IPS-NIHi11 (cell line): ENCODE results near the gene SLC37A4.
"Not testable (repeated sequence)": the region's sequence is repeated elsewhere in the genome, so short reads cannot be mapped to it uniquely, and the experiment has no call there.

ENCODE experiments used
- DNase-seq: peaks from one replicate; pipeline ENCODE4 v3.0.0; 2012; ENCODE audit warnings: mixed read lengths, low spot score

The SLC37A4 gene

GRCh38 chr11:119017377-119017776 lies 13.3 kb downstream of the SLC37A4 start:
- not testable (repeated sequence) for DNase-seq

DNA sequence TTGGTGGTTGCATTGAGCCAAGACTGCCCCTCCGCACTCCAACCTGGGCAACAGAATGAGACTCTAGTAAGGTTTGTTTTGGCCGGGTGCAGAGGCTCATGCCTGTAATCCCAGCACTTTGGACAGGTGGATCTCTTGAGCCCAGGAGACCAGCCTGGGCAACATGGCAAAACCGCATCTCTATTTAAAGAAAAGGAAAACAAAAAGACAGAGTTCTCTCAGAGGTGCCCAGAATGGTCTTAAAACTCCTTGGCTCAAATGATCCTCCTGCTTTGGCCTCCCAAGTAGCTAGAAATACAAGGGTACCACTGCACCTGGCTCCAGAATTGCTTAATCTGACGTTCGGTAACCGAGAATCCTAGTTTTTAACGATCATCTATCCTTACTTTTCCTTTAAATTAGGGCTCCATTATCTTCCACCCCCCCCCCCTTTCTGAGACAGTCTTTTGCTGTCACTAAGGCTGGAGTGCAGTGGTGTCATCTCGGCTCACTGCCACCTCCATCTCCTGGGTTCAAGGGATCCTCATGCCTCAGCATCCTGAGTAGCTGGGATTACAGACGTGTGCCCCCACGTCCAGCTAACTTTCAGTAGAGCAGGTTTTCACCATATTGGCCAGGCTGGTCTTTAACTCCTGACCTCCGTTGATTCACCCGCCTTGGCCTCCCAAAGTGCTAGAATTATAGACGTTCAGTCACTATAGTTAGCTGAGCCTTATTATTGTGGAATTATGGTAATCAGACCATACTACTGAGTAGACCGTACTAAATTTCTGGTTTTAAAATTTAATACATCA lies 14.3 kb downstream of the SLC37A4 start:
- DNase-seq, result no peak

DNA sequence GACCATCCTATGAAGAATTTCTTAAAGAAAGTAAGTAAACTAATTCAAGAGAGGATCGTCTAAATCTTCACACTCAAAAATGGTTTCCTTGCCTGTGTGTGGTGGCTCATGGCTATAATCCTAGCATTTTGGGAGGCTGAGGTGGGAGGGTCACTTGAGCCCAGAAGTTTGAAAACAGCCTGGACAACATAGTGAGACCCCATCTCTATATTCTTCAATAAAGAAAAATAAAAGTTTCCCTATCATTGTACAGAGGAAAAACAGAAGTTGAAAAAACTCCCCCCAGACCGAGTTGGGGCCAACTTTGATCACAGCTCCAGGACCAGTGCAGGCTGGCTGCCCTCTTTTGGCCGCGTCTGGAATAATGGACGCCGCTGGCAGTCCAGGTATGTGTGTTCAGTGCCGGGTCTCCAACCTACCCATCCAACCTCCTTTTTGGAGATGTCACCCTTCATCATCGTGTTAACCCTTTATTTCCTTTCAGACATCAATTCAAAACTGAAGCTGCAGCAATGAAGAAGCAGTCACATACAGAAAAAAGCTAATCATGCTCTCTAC lies 15.5 kb downstream of the SLC37A4 start:
- no peak for DNase-seq

GRCh38 chr11:119014209-119014924 lies 16.3 kb downstream of the SLC37A4 start:
- DNase-seq, result no peak

- no peak for DNase-seq
Measured at GRCh38 chr11:119012629-119013170, 18.0 kb downstream of the SLC37A4 start.

DNA sequence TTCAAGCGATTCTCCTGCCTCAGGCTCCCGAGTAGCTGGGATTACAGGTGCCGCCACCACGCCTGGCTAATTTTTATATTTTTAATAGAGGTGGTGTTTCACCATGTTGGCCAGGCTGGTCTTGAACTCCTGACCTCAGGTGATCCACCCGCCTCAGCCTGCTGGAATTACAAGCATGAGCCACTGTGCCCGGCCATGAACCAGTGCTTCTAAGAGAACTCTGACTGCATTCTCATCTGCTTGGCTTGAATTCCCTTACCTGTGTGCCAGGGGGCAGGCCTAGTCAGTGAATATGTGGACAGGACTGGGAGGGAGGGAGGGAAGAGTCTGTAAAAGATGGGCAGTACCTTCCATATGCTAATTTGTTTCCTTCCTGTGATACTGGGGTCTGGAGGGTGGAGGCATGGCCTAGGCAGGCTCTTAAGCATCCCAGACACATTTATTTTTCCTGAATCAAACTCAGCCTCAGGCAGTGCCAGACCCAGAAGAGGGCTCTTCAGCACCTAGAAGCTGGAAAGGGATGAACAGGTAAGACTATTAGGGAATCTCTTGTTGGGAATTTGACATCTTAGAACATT lies 19.1 kb downstream of the SLC37A4 start:
- DNase-seq, result no peak

- no peak for DNase-seq
Measured at GRCh38 chr11:119006656-119007055, 24.0 kb downstream of the SLC37A4 start.

- DNase-seq, result no peak
Measured at GRCh38 chr11:119000906-119001305, 29.8 kb downstream of the SLC37A4 start.

DNA sequence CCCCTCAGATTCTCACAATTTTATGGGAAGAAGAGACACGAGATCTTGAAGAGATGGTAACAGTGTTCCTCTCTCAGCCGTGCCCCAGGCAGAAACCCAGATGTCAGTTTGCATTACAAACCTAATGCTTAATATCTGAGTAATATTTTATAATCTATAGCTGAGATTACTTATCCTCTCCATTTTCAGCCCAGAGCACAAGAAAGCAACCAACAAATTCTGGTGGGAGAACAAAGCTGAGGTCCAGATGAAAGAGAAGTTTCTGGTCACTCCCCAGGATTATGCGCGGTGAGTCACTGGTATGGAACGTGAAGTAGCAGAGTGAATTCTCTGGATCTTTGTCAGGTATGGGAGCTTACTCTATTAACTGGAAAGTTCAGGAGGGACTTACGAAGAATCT lies 31.9 kb downstream of the SLC37A4 start:
- peak; percentile 37 for DNase-seq

DNA sequence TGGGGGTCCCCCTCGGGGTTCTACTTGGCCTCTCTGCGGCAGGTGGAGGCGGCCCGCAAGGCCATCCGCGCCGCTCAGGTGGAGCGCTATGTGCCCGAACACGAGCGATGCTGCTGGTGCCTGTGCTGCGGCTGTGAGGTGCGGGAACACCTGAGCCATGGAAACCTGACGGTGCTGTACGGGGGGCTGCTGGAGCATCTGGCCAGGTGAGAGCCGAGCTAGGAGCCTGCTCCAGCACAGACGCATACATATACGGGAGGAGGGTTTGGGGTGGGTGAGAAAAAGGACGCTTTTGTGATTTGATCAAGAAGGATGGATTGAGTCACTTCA lies 32.3 kb downstream of the SLC37A4 start:
- no peak for DNase-seq

- DNase-seq, result peak; percentile 100
Measured at GRCh38 chr11:118997627-118998387, 32.9 kb downstream of the SLC37A4 start, which contains the start of gene CENATAC. CENATAC (plus strand) TSS chr11:118998138; CDS start chr11:118998198, 60 bp downstream.

GRCh38 chr11:118996926-118997626 lies 33.6 kb downstream of the SLC37A4 start:
- DNase-seq, result peak; percentile 42

DNA sequence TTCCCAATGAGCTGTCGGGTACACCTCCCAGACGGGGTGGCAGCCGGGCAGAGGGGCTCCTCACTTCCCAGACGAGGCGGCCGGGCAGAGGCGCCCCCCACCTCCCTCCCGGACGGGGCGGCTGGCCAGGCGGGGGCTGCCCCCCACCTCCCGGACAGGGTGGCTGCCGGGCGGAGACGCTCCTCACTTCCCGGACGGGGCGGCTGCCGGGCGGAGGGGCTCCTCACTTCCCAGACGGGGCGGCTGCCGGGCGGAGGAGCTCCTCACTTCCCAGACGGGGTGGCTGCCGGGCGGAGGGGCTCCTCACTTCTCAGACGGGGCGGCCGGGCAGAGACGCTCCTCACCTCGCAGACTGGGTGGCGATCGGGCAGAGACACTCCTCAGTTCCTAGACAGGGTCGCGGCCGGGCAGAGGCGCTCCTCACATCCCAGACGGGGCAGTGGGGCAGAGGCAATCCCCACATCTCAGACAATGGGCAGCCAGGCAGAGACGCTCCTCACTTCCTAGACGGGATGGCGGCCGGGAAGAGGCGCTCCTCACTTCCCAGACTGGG lies 39.1 kb downstream of the SLC37A4 start:
- DNase-seq, result not testable (repeated sequence)

DNA sequence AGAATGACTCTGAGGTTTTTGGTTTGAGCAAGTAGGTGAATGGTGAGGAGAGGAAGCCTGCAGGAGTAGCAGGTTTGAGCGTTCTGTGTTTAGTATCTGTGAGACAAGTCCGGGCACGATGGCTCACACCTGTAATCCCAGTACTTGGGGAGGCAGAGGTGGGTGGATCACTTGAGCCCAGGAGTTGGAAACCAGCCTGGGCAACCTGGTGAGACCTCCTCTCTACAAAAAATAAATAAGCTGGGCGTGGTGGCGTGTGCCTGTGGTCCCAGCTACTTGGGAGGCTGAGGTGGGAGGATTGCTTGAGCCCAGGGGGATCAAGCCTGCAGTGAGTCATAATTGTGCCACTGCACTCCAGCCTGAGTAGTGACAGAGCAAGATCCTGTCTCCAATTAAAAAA lies 42.4 kb downstream of the SLC37A4 start:
- DNase-seq, result no peak

GRCh38 chr11:118984825-118985224 lies 45.9 kb downstream of the SLC37A4 start:
- DNase-seq, result no peak

DNA sequence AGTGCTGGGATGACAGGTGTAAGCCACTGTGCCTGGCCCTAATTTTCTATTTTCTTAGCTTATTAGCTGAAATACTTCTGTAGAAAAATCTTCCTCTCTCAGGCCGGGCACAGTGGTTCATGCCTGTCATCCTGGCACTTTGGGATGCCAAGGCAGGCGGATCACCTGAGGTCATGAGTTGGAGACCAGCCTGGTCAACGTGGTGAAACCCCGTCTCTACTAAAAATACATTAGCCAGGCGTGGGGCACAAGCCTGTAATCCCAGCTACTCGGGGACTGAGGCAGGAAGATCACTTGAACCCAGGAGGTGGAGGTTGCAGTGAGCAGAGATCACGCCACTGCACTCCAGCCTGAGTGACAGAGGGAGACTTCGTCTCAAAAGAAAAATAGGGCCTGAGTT lies 46.3 kb downstream of the SLC37A4 start:
- DNase-seq, result not testable (repeated sequence)

DNA sequence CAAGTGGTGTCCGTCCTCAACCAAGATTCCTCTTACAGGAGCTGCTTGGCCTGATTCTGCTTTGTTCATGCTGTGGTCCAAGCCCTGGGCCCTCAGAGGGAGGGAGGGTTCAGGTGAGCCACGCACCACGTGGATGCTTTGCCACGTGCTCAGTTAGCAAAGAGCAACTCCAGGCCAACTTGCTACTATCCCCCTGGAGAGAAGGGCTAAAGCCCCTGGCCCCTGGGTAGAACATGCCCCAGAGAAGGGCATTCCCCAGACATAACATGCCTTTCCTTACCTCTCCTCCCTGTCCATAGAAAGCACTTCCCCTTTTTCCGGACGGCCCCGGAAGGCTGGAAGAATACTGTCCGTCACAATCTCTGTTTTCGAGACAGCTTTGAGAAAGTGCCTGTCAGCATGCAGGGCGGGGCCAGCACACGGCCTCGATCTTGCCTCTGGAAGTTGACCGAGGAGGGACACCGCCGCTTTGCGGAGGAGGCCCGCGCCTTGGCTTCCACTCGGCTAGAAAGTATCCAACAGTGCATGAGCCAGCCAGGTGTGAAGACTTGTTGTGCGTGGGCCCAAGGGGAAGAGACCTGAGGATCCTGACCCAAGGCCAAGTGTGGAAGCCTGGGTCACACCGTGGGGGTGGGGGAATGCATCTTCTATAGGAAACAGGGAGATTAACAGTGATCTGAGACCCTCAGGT lies 50.3 kb downstream of the SLC37A4 start:
- DNase-seq, result peak; percentile 55

- peak; percentile 69 for DNase-seq
Measured at GRCh38 chr11:118979434-118979833, 51.2 kb downstream of the SLC37A4 start.

- DNase-seq, result no peak
Measured at GRCh38 chr11:118975771-118976709, 54.6 kb downstream of the SLC37A4 start.
